GM23338 (cell line): ENCODE results near the gene TSC2.

ENCODE experiments used
- CREB1 ChIP-seq: fragments of 250-450 bp; sonication (Bioruptor Pico); IDR thresholded peaks from 2 replicates; pipeline ENCODE4 v1.5.0; 2020; ENCODE audit warnings: low read depth, mild to moderate bottlenecking, moderate library complexity
- CTCF ChIP-seq, 2 experiments: fragments of 200-600 bp in 1 of 2; sonication (generic) in 1 of 2; conservative IDR thresholded peaks; 2 replicates each; pipeline versions ENCODE4 v1.5.1 to v1.6.1; 2016 to 2017; ENCODE audit warnings: antibody characterized with exemption in 2 of 2, low read depth in 2 of 2, mild to moderate bottlenecking in 2 of 2, moderate library complexity in 1 of 2
- ETS1 ChIP-seq: IDR thresholded peaks from 2 replicates; pipeline ENCODE4 v1.6.1; 2016; ENCODE audit warnings: antibody characterized with exemption
- EZH2 ChIP-seq: fragments of 200-600 bp; sonication (generic); IDR thresholded peaks from one replicate; pipeline ENCODE4 v1.8.0; 2017; ENCODE audit warnings: antibody characterized with exemption, mild to moderate bottlenecking, low read depth; ENCODE audit not compliant: unreplicated experiment
- EZH2phosphoT487 ChIP-seq: fragments of 200-600 bp; sonication (generic); IDR thresholded peaks from one replicate; pipeline ENCODE4 v1.8.1; 2018; ENCODE audit warnings: antibody characterized with exemption; ENCODE audit not compliant: unreplicated experiment
- POLR2AphosphoS5 ChIP-seq: IDR thresholded peaks from 2 replicates; pipeline ENCODE4 v1.6.1; 2016; ENCODE audit warnings: antibody characterized with exemption, low read depth
- REST ChIP-seq: IDR thresholded peaks from one replicate; pipeline ENCODE4 v1.6.1; 2018; ENCODE audit warnings: antibody characterized with exemption; ENCODE audit not compliant: unreplicated experiment

GRCh38 chr16:2042986-2043666, 4.7 kb upstream of the TSC2 start:
- TF ChIP-seq POLR2AphosphoS5: no peak
- TF ChIP-seq CTCF (conservative IDR thresholded peaks at IDR 0.05; ENCODE audit: low read depth in 2 of 2): no peak
- TF ChIP-seq EZH2: no peak
- no peak for TF ChIP-seq EZH2phosphoT487
- no peak for TF ChIP-seq REST
- TF ChIP-seq CREB1: no peak
- TF ChIP-seq ETS1: no peak
